Measurements from ENCODE around the gene LIF. TPM values are rescaled to one million over a fixed set of nuclear protein-coding genes. Genes with fewer than 3 reads are reported as not detected.

LIF gene
- polyA plus RNA-seq, 1 donor (not counting 4 experiments of a cell fraction or from before 2014, with no cell fraction given) = 3.1 TPM

DNA sequence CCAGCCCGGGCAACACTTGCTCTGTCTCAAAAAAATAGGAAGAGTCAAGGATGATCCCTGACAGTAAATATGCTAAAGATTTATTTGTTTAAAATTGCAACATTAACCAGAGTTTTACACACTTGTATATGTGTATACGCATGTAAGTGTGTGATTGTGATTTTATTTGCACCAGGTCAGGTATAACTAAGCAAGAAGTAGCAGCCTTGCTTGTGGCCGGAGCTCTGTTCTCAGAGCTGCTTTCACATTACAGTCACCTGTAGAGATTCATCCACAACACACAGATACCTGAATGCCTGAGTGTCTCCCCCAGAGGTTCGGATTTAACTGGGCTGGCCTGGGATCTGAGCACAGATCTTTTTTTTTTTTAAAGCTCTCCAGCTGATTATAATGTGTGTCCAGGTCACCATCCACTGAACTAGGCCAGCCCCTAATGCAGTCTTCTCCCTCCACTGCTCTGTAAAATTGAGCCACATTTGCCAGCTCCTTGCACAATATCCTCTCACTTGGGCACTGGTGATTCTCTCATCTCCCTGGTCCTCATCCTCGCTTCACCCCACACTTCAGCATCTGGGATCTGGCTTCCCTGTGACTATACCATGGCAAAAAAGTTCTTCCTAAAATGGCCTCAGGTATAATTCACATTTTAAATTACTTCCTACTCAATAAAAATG is 48.3 kb downstream of the LIF start:
- peaks cover 5% of the 10 kb centered on the region for H3K9me3 ChIP-seq (ENCODE audit: control insufficient read depth, low read depth, low read length)
- H2AFZ ChIP-seq (ENCODE audit: control insufficient read depth, low read length) = no peak overlapping the region
- H3K4me3 ChIP-seq (ENCODE audit: control insufficient read depth in 2 of 3, extremely low read depth in 1 of 3, insufficient read depth in 2 of 3, low read depth in 1 of 3, low read length in 3 of 3) = no peak overlapping the region
- H3K9ac ChIP-seq (ENCODE audit: control insufficient read depth, extremely low read depth, insufficient read depth, low read length) = no peak overlapping the region
- H3K9me1 ChIP-seq (ENCODE audit: control insufficient read depth, extremely low read depth, insufficient read depth, low read length) = no peaks in the 10 kb centered on the region
- no peak overlapping the region for H3K4me2 ChIP-seq (ENCODE audit: control insufficient read depth, extremely low read depth, insufficient read depth, low read depth, low read length)
- DNase-seq (ENCODE audit: low read depth, low spot score) (no peak), FAIRE-seq (no peak)
- H3K79me2 ChIP-seq (ENCODE audit: control insufficient read depth, insufficient read depth, low read length) = no peaks in the 10 kb centered on the region
- no peaks in the 10 kb centered on the region for H4K20me1 ChIP-seq (ENCODE audit: control insufficient read depth, extremely low read depth, insufficient read depth, low read length)
- dilution Hi-C loops (cut with MboI; ENCODE audit: extremely low pct_ligation_motif_present, low sequenced_read_pairs) = no loop called here
- no peaks in the 10 kb centered on the region for H3K27me3 ChIP-seq (ENCODE audit: control insufficient read depth, extremely low read depth, insufficient read depth, low read length)
- TF ChIP-seq, protein P1, sequence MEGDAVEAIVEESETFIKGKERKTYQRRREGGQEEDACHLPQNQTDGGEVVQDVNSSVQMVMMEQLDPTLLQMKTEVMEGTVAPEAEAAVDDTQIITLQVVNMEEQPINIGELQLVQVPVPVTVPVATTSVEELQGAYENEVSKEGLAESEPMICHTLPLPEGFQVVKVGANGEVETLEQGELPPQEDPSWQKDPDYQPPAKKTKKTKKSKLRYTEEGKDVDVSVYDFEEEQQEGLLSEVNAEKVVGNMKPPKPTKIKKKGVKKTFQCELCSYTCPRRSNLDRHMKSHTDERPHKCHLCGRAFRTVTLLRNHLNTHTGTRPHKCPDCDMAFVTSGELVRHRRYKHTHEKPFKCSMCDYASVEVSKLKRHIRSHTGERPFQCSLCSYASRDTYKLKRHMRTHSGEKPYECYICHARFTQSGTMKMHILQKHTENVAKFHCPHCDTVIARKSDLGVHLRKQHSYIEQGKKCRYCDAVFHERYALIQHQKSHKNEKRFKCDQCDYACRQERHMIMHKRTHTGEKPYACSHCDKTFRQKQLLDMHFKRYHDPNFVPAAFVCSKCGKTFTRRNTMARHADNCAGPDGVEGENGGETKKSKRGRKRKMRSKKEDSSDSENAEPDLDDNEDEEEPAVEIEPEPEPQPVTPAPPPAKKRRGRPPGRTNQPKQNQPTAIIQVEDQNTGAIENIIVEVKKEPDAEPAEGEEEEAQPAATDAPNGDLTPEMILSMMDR (optimal IDR thresholded peaks at IDR 0.05 in 1 of 3, IDR thresholded peaks at IDR 0.05 in 1 of 3, conservative IDR thresholded peaks at IDR 0.05 in 1 of 3; ENCODE audit: extremely low read depth in 1 of 3, insufficient read depth in 2 of 3, low read length in 3 of 3) = no peak
- no peak for TF ChIP-seq EZH2 (IDR thresholded peaks at IDR 0.05; ENCODE audit: low read length)
- H3K36me3 ChIP-seq (ENCODE audit: control insufficient read depth in 2 of 2, extremely low read depth in 1 of 2, insufficient read depth in 2 of 2, low read length in 2 of 2) = no peaks in the 10 kb centered on the region
- H3K4me1 ChIP-seq (ENCODE audit: control insufficient read depth, extremely low read depth, insufficient read depth, low read length) = peaks cover 30% of the 10 kb centered on the region
- no peak overlapping the region for H3K27ac ChIP-seq (ENCODE audit: control insufficient read depth, insufficient read depth, low read length)

DNA sequence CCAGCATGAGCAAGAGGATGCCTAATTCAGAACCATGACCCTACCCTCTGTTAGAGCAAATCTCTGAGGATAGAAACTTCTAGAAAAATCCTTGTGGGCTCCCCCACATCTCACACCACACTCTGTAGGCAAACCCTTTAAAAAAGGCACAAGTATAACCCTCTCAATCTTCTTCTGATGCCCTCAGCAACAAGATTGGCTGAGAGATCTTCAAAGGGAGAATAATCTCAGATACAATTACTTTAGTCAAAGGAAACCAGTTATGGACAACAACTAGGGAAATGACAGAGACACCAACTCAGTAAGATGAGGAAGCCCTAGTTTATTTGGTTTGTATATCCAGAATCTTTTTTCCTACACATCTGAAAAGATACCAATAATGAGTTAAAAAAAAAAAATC is 49.2 kb downstream of the LIF start:
- H3K27me3 ChIP-seq (ENCODE audit: control insufficient read depth, extremely low read depth, insufficient read depth, low read length) = no peaks in the 10 kb centered on the region
- no peaks in the 10 kb centered on the region for H3K36me3 ChIP-seq (ENCODE audit: control insufficient read depth in 2 of 2, extremely low read depth in 1 of 2, insufficient read depth in 2 of 2, low read length in 2 of 2)
- peak overlapping the region; percentile 82 for H3K9ac ChIP-seq (ENCODE audit: control insufficient read depth, extremely low read depth, insufficient read depth, low read length)
- H3K4me3 ChIP-seq (ENCODE audit: control insufficient read depth in 2 of 3, extremely low read depth in 1 of 3, insufficient read depth in 2 of 3, low read depth in 1 of 3, low read length in 3 of 3) = peak overlapping the region in 1 of 3 experiments; percentile 44
- DNase-seq (ENCODE audit: low read depth, low spot score) = no peak
- peaks cover 5% of the 10 kb centered on the region for H3K9me3 ChIP-seq (ENCODE audit: control insufficient read depth, low read depth, low read length)
- no peaks in the 10 kb centered on the region for H3K79me2 ChIP-seq (ENCODE audit: control insufficient read depth, insufficient read depth, low read length)
- H4K20me1 ChIP-seq (ENCODE audit: control insufficient read depth, extremely low read depth, insufficient read depth, low read length) = no peaks in the 10 kb centered on the region
- dilution Hi-C loops (cut with MboI; ENCODE audit: extremely low pct_ligation_motif_present, low sequenced_read_pairs) = no loop called here
- H2AFZ ChIP-seq (ENCODE audit: control insufficient read depth, low read length) = no peak overlapping the region
- peak overlapping the region; percentile 89 for H3K4me2 ChIP-seq (ENCODE audit: control insufficient read depth, extremely low read depth, insufficient read depth, low read depth, low read length)
- peaks cover 33% of the 10 kb centered on the region for H3K4me1 ChIP-seq (ENCODE audit: control insufficient read depth, extremely low read depth, insufficient read depth, low read length)
- FAIRE-seq = no peak
- TF ChIP-seq, protein P1 (optimal IDR thresholded peaks at IDR 0.05 in 1 of 3, IDR thresholded peaks at IDR 0.05 in 1 of 3, conservative IDR thresholded peaks at IDR 0.05 in 1 of 3; ENCODE audit: extremely low read depth in 1 of 3, insufficient read depth in 2 of 3, low read length in 3 of 3) = no peak
- no peak for TF ChIP-seq EZH2 (IDR thresholded peaks at IDR 0.05; ENCODE audit: low read length)
- H3K27ac ChIP-seq (ENCODE audit: control insufficient read depth, insufficient read depth, low read length) = peak overlapping the region; percentile 99
- no peaks in the 10 kb centered on the region for H3K9me1 ChIP-seq (ENCODE audit: control insufficient read depth, extremely low read depth, insufficient read depth, low read length)
